Endodermal cell (in vitro differentiated cells): ENCODE measurements around the gene ENTR1. TPM values are rescaled to one million over a fixed set of nuclear protein-coding genes. Genes with fewer than 3 reads are reported as not detected.

Experiments
- DNase-seq: peaks from one replicate; pipeline ENCODE4 v3.0.0-alpha.2; 2017
- H3K27ac ChIP-seq: 2 replicates; pipeline ENCODE4 v1.5.1; 2013; ENCODE audit warnings: mild to moderate bottlenecking, low read depth, low read length, moderate library complexity
- H3K27me3 ChIP-seq: 2 replicates; pipeline ENCODE4 v1.6.1; 2013; ENCODE audit warnings: mild to moderate bottlenecking, low read length, moderate library complexity; ENCODE audit not compliant: insufficient read depth, control insufficient read depth, poor library complexity, severe bottlenecking
- H3K36me3 ChIP-seq: 2 replicates; pipeline ENCODE4 v1.7.0; 2013; ENCODE audit warnings: mild to moderate bottlenecking, low read length, moderate library complexity; ENCODE audit not compliant: control insufficient read depth, insufficient read depth
- H3K4me1 ChIP-seq: one replicate; pipeline ENCODE4 v1.7.0; 2013; ENCODE audit warnings: low read length; ENCODE audit not compliant: control insufficient read depth, insufficient read depth
- H3K4me3 ChIP-seq: 2 replicates; pipeline ENCODE4 v1.5.1; 2013; ENCODE audit warnings: mild to moderate bottlenecking, low read length, moderate library complexity
- H3K9ac ChIP-seq: 2 replicates; pipeline ENCODE4 v1.6.1; 2013; ENCODE audit warnings: mild to moderate bottlenecking, low read length, moderate library complexity; ENCODE audit not compliant: poor library complexity, severe bottlenecking; ENCODE audit errors: extremely low read depth
- H3K9me3 ChIP-seq: 2 replicates; pipeline ENCODE4 v1.6.1; 2013; ENCODE audit warnings: mild to moderate bottlenecking, low read length, moderate library complexity; ENCODE audit not compliant: control insufficient read depth
- H3K27ac Mint-ChIP-seq: 2 replicates; pipeline ENCODE4 v1.8.0; 2020; ENCODE audit warnings: mixed read lengths
- H3K27me3 Mint-ChIP-seq: 2 replicates; pipeline ENCODE4 v1.8.0; 2021; ENCODE audit warnings: mild to moderate bottlenecking, mixed read lengths; ENCODE audit not compliant: insufficient read depth
- H3K36me3 Mint-ChIP-seq: 2 replicates; pipeline ENCODE4 v1.8.0; 2020; ENCODE audit warnings: low read depth, mixed read lengths
- H3K4me1 Mint-ChIP-seq: 2 replicates; pipeline ENCODE4 v1.8.0; 2020; ENCODE audit warnings: mixed read lengths
- H3K4me3 Mint-ChIP-seq: 2 replicates; pipeline ENCODE4 v1.8.0; 2020; ENCODE audit warnings: mild to moderate bottlenecking, moderate library complexity, mixed read lengths
- H3K9me3 Mint-ChIP-seq: 2 replicates; pipeline ENCODE4 v1.8.0; 2020; ENCODE audit warnings: mild to moderate bottlenecking, mixed read lengths
- WGBS, 2 experiments: methylation state at CpG; one replicate each; pipeline versions ENCODE4 v1.1.5 to v1.1.7; 2013; ENCODE audit warnings: missing lambda C conversion rate in 2 of 2, mixed read lengths in 1 of 2; ENCODE audit not compliant: insufficient coverage in 1 of 2, insufficient read length in 1 of 2; 5-methylcytosine and 5-hydroxymethylcytosine counted together
- total RNA-seq, 2 donors: library from RNA; stranded (reverse); fragmentation: NEBNext Ultra II Directional in 1 of 2; extraction: Animal tissue kit (Norgen Biotek cat#: 25700) in 1 of 2; gene quantifications; 2 replicates in 1 of 2; 3 replicates in 1 of 2; pipeline ENCODE4 v1.2.1, GENCODE V29; 2021
- TF ChIP-seq, protein P1 (sequence below): fragments of 200-600 bp; sonication (generic); conservative IDR thresholded peaks from 2 replicates; pipeline ENCODE4 v1.5.0; 2021; ENCODE audit warnings: antibody characterized with exemption, mild to moderate bottlenecking

ENTR1 gene
- total RNA-seq, 2 donors from 2014 or later: 76.6 to 83.1 TPM

DNA sequence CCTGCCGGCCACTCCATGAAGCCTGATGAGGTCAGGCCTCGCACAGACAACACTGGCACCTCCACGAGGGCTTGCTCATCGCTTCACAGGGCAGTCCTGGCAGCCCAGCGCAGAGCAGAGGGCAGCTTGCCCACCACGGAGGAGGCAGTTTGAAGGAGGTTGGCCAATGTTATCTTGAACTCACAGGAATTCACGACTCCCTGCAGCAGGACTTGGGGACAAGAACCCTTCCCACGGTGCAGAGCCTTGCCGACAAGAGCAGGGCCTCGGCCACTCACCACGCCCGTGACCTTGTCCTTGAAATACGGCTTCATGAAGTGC is 15.4 kb downstream of the ENTR1 start:
- H3K36me3 ChIP-seq: peaks cover 80% of the 10 kb centered on the region
- 95 to 96% methylated on average over 12 to 13 of the region's 13 CpGs for WGBS, 2 experiments
- TF ChIP-seq, protein P1, sequence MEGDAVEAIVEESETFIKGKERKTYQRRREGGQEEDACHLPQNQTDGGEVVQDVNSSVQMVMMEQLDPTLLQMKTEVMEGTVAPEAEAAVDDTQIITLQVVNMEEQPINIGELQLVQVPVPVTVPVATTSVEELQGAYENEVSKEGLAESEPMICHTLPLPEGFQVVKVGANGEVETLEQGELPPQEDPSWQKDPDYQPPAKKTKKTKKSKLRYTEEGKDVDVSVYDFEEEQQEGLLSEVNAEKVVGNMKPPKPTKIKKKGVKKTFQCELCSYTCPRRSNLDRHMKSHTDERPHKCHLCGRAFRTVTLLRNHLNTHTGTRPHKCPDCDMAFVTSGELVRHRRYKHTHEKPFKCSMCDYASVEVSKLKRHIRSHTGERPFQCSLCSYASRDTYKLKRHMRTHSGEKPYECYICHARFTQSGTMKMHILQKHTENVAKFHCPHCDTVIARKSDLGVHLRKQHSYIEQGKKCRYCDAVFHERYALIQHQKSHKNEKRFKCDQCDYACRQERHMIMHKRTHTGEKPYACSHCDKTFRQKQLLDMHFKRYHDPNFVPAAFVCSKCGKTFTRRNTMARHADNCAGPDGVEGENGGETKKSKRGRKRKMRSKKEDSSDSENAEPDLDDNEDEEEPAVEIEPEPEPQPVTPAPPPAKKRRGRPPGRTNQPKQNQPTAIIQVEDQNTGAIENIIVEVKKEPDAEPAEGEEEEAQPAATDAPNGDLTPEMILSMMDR: no peak

DNA sequence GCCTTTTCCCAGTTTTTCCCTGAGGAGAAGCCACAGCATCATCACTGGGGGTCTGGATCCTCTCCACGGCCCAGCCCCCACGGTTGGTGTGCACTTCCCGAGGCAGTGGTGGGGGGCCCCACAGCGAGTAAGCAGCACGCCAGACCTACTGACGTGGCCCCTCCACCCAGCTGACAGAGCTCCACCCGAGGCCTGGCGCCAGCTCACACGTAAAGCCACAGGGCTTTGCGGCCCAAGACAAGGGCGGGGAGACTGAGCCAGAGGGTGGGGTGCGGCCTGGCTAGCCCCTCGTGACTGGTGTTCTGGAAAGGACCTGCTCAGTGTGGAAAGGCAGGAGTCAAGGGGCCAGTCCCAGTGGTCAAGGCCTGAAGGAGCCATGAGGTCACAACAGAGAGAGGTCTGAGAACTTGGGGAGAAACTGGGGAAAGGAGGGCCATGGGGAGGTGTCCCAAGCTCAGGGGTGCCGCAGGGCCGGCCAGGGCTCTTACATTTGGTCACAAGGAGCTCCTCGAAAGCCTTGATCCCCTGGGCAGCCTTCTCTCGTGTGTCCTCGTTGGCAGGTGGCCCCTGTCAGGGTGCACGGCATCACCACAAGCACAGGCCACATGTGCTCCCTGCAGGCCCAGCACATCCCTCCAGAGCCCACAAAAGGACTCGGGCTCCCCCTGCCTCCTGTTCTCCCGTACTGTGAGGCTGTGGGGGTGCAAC is 15.9 kb downstream of the ENTR1 start:
- no peak for DNase-seq
- 95 to 98% methylated on average over 13 to 21 of the region's 21 CpGs for WGBS, 2 experiments
- Mint-ChIP-seq H3K9me3 (no peaks in the 10 kb centered on the region), H3K4me1 (peaks cover 7% of the 10 kb centered on the region), H3K36me3 (peaks cover 52% of the 10 kb centered on the region), H3K27me3 (no peaks in the 10 kb centered on the region), H3K4me3 (no peak overlapping the region), H3K27ac (no peak overlapping the region)
- H3K27ac ChIP-seq: no peak overlapping the region
- H3K9ac ChIP-seq: no peak overlapping the region
- no peaks in the 10 kb centered on the region for H3K9me3 ChIP-seq
- peaks cover 85% of the 10 kb centered on the region for H3K36me3 ChIP-seq
- H3K27me3 ChIP-seq: no peaks in the 10 kb centered on the region
- peaks cover 6% of the 10 kb centered on the region for H3K4me1 ChIP-seq
- TF ChIP-seq, protein P1: no peak
- no peak overlapping the region for H3K4me3 ChIP-seq

More for the DNA sequence above, 15.4 kb downstream of the ENTR1 start:
- Histone ChIP-seq H3K9ac (no peak overlapping the region), H3K27me3 (no peaks in the 10 kb centered on the region), H3K4me3 (no peak overlapping the region), H3K9me3 (no peaks in the 10 kb centered on the region), H3K4me1 (peaks cover 6% of the 10 kb centered on the region), H3K27ac (no peak overlapping the region)
- no peaks in the 10 kb centered on the region for H3K27me3 Mint-ChIP-seq
- H3K4me1 Mint-ChIP-seq: peaks cover 7% of the 10 kb centered on the region
- DNase-seq: no peak
- H3K9me3 Mint-ChIP-seq: no peaks in the 10 kb centered on the region
- peaks cover 47% of the 10 kb centered on the region for H3K36me3 Mint-ChIP-seq
- no peak overlapping the region for H3K27ac Mint-ChIP-seq
- H3K4me3 Mint-ChIP-seq: no peak overlapping the region

DNA sequence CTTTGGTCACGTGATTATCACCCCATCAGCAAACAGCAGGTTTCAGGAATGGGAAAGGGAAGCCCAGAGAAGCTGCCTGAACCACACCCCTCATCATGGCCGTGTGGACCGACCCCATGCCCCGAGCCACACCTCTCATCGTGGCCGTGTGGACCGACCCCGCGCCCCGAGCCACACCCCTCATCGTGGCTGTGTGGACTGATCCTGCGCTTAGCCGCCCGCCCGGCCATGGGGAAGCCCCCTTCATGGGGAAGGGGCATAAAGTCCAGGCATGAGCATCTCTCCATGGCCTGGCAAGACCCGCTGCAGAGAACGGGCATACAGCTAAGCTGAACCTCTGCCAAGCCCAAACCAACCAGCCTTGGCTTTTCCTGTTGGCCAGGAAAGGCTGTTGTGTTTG is 16.9 kb downstream of the ENTR1 start:
- H3K4me3 Mint-ChIP-seq: no peak overlapping the region
- peaks cover 3% of the 10 kb centered on the region for H3K4me1 ChIP-seq
- no peaks in the 10 kb centered on the region for H3K4me1 Mint-ChIP-seq
- H3K27ac Mint-ChIP-seq: no peak overlapping the region
- H3K27me3 ChIP-seq: no peaks in the 10 kb centered on the region
- H3K27ac ChIP-seq: no peak overlapping the region
- no peaks in the 10 kb centered on the region for H3K27me3 Mint-ChIP-seq
- no peak for DNase-seq
- no peak overlapping the region for H3K4me3 ChIP-seq
- WGBS, 2 experiments: 95 to 98% methylated on average over 9 to 17 of the region's 17 CpGs
- H3K36me3 ChIP-seq: peaks cover 89% of the 10 kb centered on the region
- no peaks in the 10 kb centered on the region for H3K9me3 Mint-ChIP-seq
- no peak overlapping the region for H3K9ac ChIP-seq
- H3K36me3 Mint-ChIP-seq: peaks cover 57% of the 10 kb centered on the region
- no peaks in the 10 kb centered on the region for H3K9me3 ChIP-seq
- TF ChIP-seq, protein P1: no peak
